ENCODE measurements around the gene COMP. TPM values are rescaled to one million over a fixed set of nuclear protein-coding genes. Genes with fewer than 3 reads are reported as not detected.

The COMP gene
- polyA plus RNA-seq, 12 donors = 3.2 to 30.9 (median 9.2) TPM; not detected in 2

DNA sequence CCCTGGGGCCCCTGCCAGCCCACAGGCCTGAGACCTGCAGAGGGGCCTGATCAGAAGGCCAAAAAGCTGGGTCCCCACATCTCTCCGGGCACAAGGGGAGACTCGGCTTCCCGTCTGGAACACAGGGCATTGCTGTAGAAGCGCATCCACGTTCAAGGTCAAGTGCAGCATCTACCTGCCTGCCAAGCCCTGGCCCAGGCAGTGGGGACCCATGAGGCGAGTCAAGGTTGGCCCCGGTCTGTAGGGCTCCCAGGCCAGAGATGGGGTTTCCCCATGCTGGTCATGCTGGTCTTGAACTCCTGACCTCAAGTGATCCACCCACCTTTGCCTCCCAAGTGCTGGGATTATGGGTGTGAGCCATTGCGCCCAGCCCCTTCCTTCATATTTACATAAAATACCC, 13.5 kb upstream of the COMP start:
- no peak for DNase-seq

DNA sequence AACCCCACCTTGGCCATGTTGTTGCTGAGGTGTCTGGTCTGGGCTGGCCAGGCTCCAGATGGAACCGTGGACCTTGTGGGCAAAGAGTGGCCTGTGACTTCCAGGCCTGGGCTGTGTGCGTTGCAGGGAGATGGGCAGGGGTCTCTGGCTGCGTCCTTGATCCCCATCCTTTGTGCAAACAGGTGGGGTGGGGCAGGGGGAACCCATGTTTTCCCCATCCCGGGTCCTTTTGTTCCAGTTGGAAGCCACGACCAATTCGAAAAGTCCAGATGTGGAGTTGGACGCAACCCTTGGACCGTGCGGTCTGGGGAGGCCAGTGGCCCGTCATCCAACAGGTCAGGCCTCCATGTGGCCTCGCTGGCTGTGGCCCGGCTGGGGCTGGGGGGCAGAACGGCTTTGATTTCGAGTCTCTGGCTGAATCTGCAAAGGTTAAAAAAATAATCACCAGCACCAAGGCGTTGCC, 13.1 kb upstream of the COMP start:
- DNase-seq = no peak

DNA sequence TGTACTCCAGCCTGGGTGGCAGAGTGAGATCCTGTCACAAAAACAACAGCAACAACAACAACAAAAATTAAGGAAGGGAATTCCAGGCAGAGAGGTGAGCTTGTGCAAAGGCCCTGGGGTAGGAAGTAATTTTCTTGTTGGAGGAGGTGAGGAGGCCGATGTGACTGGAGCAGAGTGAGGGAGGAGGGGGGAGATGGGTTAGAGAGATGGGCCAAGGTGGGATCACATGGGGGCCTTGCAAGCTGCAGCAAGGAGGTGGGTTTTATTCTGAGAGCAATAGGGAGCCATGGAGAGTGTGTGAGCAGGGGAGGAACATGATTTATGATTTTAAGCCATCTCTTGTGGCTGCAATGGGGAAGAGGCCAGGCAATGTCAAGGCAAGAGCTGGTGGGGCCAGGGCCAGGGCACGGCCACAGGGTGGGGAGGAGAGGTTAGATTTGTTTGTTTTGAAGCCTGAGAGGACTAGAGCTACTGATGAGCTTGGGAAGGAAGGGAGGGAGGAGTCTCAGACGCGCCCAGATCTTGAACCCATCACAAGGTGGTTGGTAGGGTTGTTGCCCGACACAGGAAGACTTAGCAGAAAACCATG, 12.5 kb upstream of the COMP start:
- no peak for DNase-seq

DNA sequence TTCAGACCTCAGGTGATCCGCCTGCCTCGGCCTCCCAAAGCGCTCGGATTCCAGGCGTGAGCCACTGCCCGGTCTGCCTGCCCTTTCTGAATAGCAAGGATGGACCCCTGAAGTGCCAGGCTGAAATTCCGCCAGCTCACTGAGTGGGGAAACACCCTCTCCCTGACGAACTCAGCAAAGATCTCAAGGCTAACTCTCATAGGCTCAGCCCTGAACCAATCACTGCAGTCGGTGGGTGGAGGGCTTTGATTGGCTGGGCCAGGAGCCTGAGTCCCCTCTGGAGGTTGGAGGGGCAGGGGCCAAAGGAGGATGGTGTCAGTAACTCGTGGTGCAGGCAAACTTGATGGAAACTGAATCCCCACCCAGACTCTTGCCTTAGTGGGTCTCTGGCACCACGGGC, 11.2 kb upstream of the COMP start:
- DNase-seq = no peak

DNA sequence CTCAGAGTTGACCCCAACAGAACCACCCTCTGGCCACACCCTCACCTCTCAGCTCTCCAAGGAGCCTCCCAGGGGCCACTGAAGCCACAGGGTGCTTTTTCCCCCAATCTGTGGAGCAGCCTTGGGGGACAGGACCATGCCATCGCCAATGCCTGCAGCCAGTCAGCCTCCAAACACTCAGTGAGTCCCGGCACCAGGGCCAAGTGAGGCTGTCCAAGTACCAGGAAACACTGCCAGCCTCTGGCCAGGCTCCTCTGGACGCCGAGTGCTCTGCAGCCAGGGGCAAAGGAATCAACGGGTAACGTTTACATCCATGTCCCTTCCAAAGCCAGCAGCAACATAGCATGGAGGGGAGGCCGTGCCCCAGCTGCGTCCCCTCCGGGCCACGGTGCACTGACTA, 9.5 kb upstream of the COMP start:
- no peak for DNase-seq

DNA sequence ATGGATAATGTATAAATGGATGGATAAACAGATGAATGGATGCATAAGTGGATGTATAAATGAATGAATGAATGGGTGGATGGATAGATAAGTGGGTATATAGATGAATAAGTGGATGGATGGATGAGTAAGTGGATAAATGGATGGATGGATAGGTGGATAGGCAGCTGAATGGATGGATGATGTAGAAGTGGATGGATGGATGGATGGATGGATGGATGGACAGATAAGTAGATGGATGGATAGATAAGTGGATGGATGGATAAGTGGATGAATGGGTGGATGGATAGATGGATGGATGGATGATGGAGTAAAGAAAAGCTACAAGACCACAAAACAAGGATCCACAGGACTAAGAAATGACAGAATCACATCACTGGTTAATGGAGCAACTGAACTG, 9.0 kb upstream of the COMP start:
- no peak for DNase-seq

DNA sequence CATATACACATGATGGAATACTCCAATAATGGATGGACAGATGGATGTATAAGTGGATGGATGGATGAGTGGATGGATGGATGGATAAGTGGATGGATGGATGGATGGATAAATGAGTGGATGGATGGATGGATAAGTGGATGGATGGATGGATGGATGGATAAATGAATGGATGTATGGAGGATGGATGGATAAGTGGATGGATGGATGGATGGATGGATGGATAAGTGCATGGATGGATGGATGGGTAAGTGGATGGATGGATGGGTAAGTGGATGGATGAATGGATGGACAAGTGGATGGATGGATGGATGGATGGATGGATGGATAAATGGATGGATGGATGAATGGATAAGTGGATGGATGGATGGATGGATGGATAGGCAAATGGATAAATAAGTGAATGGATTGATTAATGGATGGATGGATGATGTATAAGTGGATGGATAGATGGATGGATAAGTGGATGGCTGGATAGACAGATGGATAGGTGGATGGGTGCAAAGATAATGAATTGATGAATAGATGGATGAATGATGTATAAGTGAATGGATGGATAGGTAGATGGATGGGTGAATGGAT, 8.4 kb upstream of the COMP start:
- no peak for DNase-seq

DNA sequence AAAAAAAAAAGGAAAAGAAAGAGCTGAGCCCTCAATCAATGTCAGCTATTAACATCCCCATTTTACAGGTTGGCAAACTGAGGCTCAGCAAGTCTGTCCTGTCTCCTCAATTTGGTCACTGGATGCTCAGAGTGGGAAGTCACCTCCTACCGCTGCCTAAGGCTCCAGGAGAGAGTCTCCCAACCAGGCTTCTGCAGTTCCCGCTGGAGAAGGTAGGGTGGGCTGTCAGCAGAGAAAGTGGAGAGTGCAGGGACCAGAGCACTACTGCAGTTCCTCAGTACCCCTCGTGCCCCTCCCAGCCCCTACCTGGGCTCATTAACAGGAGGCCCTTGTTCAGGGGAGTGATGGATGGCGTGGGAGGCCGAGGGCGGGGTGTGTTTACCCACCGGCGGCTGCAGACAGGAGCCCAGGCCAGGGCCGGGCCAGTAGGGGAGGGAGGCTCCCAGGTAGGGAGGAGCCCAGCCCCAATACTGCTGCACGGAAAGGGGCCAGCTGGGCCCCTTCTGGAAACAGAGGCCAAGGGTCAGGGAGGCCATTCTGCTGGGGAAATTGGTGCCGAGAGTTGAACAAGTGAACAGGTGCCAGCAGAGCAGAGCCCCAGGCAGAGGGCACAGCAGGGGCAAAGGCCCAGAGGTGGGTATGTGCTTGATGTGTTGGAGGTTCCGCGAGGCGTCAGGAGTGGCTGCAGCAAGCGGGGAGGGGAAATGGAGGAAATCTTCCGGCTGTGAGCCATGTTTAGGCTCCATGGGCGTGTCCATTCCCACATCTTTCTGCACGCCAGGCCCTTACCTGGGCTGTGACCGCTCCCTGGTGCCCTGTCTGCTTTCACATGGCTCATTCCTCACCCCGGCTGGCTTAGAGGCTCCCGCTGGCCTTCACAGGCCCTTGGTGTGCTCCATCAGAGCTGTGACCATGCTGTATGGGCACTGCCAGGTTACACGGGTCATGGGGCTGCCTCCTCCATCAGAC, 7.6 kb upstream of the COMP start:
- no peak for DNase-seq

DNA sequence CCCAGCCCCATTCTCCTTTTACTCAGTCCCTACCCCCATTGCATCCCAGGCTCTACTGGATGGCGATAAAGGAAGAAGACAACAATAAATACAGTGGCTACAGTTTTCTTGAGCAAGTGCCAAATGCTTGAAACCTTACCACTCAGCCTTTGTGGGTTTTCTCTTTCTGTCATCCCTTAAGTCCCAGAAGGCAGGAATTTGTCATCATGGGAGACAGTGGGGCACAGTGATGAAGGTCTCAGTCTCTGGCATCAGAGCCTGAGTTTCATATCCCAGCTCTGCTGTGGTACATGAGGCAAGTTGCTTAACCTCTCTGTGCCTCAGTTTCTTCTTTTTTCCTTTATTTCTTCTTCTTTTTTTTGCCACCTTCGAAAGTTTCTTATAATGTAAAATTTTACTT, 5.1 kb upstream of the COMP start:
- no peak for DNase-seq

DNA sequence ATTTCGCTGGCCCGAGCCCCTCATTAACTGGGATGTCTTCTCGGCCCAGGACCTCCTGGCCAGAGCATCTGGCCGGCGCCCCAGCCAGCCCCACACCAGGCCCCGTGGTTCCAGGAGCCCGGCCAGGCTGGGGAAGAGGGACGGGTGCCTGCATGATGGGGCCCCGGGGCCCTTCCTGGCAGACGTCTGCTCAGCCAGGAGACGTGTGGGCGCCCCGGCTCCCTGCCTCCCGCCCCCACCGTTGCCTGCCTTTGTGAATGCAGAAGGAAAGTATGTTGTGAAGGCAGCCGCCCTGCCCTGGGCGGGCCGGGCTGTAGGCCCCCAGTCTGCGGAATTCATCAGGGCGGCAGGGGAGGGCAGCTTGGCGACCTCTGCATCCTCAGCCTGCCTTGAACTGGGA, 4.4 kb upstream of the COMP start:
- peak; percentile 51 for DNase-seq

DNA sequence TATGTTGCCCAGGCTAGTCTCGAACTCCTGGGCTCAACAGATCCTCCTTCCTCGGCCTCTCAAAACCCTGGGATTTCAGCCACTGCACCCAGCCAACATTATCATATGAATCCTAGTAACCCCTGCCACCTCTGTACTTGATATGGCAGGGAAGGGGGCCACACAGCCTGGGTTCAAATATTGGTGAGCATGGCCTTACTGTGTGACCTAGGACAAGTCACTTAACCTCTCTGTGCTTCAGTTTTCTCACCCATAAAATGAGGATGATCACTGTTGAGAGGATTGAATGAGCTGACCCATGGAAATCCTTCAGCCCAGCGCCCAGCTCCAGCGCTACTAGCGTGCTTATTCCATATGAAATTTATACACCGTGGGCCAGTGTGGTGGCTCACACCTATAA, 3.6 kb upstream of the COMP start:
- DNase-seq = no peak

DNA sequence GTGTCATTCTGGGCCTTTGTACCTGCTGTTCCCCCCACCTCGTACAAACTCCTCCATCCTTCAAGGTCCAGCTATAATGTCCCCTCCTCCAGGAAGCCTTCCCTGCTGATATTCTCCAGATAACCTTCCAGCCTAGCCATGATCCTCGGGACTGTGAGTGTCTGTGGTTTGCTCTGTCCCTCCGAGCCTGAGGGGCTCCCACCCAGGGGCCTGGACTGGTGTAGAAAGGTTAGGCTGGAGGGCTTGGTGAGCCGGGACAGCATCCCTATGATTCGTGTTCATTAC, 2.9 kb upstream of the COMP start:
- no peak for DNase-seq

DNA sequence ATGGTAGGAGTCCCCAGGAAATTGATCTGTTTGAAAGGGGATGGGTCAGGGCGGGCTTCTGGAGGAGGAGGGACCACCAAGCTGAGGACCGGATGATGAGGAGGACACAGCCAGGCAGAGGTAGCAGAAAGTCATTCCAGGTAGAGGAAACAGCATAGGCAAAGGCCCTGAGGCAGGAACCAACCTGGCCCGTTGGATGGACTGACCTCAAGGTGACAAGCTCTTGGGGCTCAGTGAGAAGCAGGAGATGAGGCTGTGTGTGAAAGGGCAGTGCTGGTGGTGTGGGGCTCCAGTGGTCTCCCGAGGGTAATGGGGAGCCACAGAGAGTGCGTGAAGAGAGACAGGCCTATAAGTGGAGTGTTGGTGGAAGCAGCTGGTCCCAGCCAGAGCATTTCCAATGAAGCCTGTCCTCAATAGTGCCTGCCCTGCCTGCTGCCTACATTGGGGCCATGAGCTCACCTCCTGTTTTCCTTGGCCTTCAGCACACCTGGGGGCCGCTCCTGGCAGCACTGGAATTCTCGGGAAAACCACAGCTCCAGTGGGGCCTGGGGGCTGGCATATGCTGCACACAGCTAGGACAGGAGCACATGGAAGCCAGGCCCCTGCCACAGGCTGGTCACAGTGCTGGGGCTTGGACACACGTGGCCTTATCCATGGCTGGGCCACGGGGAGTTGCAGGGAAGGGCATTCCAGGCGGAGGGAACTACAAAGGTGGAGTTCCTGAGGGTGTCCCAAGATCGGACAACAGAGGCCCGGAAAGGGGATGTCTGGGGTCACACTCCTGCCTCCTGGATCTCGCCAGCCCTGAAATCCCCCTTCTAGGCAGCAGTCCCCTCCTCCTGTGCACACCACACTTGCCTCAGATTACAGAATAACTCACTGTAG, 2.3 kb upstream of the COMP start:
- DNase-seq = no peak

DNA sequence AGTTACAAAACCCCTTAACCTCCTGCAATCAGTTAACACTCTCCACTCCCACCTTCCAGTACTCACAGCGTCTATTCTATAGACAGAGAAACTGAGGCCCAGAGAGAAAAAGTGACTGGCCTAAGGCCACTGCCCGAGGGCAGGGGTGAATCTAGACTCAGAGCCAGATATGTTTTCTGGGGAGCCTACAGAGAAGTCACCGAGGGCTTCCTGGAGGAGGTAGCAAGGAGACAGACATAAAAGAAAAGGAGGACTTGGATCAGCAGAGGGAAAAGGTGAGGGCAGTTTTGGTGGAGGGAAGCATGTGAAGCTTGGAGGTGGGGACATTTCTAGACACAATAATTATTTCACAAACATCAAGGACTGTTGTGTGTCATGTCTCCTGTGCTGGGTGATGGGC, 1.6 kb upstream of the COMP start:
- no peak for DNase-seq

DNA sequence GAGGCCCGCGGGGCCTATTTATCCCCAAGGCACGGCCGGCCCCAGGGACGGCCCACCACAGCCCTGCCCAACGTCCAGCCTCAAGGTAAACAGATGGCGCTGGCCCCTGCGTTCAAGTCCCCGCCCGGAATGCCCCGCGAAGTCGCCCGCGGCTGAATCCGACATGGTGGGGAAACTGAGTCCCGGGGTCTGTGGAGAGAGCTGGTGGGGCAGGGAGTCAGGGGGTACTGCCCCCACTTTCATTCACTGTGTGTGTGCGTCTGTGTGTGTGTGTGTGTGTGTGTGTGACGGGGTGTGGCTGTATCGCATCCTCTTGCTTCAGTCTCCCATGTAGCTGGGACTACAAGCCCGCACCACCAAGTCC, 192 bp upstream of the COMP start:
- DNase-seq = no peak

DNA sequence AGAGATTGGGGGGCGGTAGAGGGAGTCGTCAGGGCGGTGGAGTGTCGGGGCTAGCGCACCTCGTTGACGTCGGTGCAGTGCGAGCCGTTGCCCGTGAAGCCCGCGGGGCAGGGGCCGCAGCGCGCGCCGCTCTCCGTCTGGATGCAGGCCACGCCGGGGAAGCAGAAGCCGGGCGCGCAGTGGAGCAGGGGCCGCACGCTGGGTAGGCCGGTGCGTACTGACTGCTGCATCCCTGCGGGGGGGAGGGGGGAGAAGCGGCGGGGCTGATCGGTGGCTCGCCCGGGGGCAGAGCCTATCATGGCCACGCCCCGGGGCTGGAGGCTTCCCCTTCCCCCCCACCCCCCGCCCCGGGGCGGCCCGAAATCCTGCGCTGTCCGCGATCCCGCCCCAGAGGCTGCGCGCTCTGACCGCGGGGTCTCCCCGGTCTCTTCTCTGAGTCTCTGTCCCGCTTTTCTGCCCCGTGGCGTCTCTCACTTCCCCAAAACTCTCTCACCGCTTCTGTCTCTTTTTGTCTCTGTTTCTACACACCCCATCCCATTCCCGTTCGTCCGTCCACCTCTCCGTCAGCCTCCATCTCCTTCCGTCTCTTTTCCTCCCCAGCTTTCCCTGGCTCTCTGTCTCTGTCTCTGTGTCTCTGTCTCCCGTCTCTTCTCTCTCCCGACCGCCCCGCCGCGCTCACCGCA, 1.1 kb downstream of the COMP start:
- DNase-seq = no peak

DNA sequence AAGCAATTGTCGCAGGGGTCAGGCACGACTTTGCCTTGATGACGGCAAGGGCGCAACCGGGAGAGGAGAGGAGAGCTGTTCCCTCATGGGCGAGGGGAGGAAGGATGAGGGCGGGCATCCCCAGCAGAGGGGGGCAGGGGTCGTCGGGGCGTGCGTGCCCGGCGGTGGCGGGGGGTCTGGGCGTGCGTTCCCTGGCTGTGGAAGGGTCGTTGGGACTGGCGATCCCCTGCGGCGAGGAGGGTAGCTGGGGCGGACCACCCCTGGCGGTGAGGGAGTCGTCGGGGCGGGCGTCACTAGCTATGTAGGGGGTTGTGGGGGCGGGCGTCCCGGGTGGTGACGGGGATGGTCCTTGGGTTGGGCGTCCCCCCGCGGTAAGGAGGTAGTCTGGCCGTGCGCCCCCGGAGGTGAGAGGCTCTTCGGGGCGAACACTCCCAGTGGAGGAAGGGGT, 1.7 kb downstream of the COMP start:
- no peak for DNase-seq

DNA sequence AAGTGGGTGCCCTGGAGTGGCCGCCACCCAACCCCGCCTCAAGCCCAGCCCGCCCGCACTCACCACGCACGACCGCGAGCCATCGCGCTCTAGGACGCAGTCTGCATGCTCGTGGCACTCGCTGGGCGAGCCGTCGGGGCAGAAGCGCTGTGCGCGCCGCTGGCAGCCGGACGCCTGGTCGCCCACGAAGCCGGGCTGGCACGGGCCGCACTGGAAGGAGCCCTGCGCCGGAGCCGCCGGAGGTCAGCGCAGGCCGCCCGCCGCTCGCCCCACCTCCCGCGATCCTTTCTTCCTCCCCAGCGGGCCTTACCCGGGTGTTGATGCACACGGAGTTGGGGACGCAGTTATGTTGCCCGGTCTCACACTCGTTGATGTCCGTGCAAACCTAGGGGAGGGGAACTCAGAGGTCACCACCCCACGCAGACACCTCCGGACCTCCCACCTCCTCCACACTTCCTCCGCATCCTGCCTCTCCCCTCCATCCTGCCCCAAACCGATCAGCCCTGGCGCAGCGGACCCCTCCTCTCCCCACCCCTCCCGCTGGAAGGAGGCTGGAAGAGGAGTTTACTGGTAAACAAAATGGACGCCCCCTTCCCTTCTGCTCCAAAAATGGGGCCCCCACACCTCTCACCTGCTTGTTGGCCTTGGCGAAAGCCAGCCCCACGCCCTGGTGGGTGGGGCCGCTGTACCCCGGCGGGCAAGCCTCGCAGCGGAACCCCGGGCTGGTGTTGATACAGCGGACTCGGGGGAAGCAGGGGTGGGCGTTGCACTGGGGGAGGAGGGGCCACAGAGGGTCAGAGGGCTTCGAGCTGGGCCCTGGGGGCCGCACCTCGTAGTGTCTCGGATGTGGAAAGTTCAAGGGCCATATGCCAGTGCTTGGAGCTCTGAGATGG, 2.3 kb downstream of the COMP start:
- no peak for DNase-seq

DNA sequence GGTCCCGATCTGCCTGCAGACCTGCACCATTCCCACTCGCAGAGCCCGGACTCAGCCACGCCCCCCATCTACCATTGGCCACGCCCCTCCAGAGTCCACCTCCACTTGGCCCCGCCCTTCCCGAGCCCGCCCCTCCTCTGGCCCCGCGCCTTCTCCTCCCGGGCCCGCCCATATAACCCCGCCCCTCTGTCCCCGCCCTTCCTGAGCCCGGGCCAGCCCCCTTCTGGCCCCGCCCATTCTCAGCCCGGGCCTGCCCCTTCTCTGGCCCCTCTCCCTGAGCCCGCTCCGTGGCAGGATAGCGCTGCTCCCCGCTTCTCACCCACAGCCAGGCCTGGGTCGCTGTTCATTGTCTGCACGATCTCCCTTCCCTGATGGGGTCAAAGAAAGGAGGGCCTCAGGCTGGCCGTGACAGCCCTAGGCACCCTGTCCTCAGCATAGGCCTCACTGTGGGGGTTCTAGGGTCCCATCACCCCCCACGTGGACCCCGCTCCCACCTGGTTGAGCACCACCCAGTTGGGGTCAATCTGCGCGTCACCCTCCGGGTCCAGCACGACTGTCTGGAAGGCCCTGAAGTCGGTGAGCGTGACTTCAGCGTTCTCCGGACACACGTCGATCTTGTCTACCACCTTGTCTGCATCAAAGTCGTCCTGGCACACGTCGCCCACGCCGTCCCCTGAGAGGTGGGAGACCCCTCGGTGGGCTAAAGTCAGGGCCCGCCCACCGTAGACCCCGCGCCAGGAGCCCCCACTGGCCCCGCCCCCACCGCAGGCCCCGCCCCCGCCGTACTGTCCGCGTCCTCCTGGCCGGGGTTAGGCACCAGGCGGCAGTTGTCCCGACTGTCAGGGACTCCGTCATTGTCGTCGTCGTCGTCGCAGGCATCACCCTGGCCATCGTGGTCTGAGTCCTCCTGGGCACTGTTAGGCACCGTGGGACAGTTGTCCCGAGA, 5.7 kb downstream of the COMP start:
- peak; percentile 66 for DNase-seq

DNA sequence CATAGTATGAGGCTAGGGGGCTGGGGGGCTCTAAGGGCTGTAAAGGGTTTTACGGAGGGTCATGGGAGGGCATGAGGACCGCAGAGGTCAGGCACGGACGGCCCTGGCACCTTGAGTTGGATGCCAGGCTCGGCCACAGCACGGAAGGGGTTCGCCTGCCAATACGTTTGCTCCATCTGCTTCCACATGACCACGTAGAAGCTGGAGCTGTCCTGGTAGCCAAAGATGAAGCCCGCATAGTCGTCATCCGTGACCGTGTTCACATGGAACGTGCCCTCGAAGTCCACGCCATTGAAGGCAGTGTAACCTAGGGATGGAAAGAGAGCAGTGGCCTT, 6.4 kb downstream of the COMP start:
- no peak for DNase-seq
